Measurements from ENCODE around the gene SMIM29. TPM values are rescaled to one million over a fixed set of nuclear protein-coding genes. Genes with fewer than 3 reads are reported as not detected.
A peak's percentile ranks its signal among the peaks of the same experiment; 100 is the strongest.

SMIM29 gene
- total RNA-seq, 6 experiments from 2014 or later: 35.0 to 44.8 (median 36.9) TPM

GRCh38 chr6:34200340-34200971, 48.4 kb downstream of the SMIM29 start:
- H3K9me3 Mint-ChIP-seq: peaks cover 3% of the 10 kb centered on the region; the same call in 1 of the 2 replicates
- peaks cover 23% of the 10 kb centered on the region for H3K4me1 Mint-ChIP-seq (ENCODE audit: low read depth)
- no peaks in the 10 kb centered on the region; the same call in 1 of the 2 replicates for H3K27me3 Mint-ChIP-seq (ENCODE audit: insufficient read depth)
- peaks cover 5% of the 10 kb centered on the region; the same call in 1 of the 2 replicates for H3K36me3 Mint-ChIP-seq (ENCODE audit: low read depth)
- H3K27ac Mint-ChIP-seq: no peak overlapping the region
- TF ChIP-seq CTCF (IDR thresholded peaks at IDR 0.05): no peak
- no peak for DNase-seq
- no peak overlapping the region for H3K4me3 Mint-ChIP-seq

- H3K27me3 Mint-ChIP-seq (ENCODE audit: insufficient read depth): no peaks in the 10 kb centered on the region; the same call in 1 of the 2 replicates
- peaks cover 20% of the 10 kb centered on the region for H3K4me1 Mint-ChIP-seq (ENCODE audit: low read depth)
- no peak for TF ChIP-seq CTCF (IDR thresholded peaks at IDR 0.05)
- no peak overlapping the region for H3K27ac Mint-ChIP-seq
- no peak for DNase-seq
- H3K4me3 Mint-ChIP-seq: peak overlapping the region; percentile 88
- peaks cover 3% of the 10 kb centered on the region; the same call in 1 of the 2 replicates for H3K36me3 Mint-ChIP-seq (ENCODE audit: low read depth)
- peaks cover 1% of the 10 kb centered on the region; the same call in 1 of the 2 replicates for H3K9me3 Mint-ChIP-seq
These were observed 52.0 kb downstream of the SMIM29 start for GRCh38 chr6:34196833-34197195.

Small RNA genes lying within 50 kb of the gene (microRNA-seq; reads per million reads assigned to microRNA genes)
- gene MIR6835: not detected

Other genes with a start within 250 kb of the SMIM29 start
- under 1 TPM in 2 of 6 experiments, not detected in 4; 0.12 to 0.14 TPM for gene GRM4, start 102.9 kb downstream of the SMIM29 start, total RNA-seq (2021; fragmentation: NEBNext Ultra II Directional; extraction: Animal tissue kit (Norgen Biotek cat#: 25700))
- gene HMGA1, start 12.1 kb downstream of the SMIM29 start, total RNA-seq (2021; fragmentation: NEBNext Ultra II Directional; extraction: Animal tissue kit (Norgen Biotek cat#: 25700)): 1,000 to 10,000 TPM in 4 of 6 experiments, 100 to 1,000 TPM in 2; 687 to 1,047 (median 1,018) TPM
- 10 to 100 TPM; 11.3 to 18.9 (median 16.6) TPM for gene NUDT3, start 143.7 kb upstream of the SMIM29 start, total RNA-seq (2021; fragmentation: NEBNext Ultra II Directional; extraction: Animal tissue kit (Norgen Biotek cat#: 25700))
- 1,000 to 10,000 TPM; 1,585 to 1,769 (median 1,649) TPM for gene RPS10, start 177.1 kb upstream of the SMIM29 start, total RNA-seq (2021; fragmentation: NEBNext Ultra II Directional; extraction: Animal tissue kit (Norgen Biotek cat#: 25700))
- gene PACSIN1, start 217.1 kb upstream of the SMIM29 start, total RNA-seq (2021; fragmentation: NEBNext Ultra II Directional; extraction: Animal tissue kit (Norgen Biotek cat#: 25700)): not detected